AG09309 (cell line): Measurements from ENCODE around the gene KRT86.

Experiments
- DNase-seq: peaks from one replicate; pipeline ENCODE4 v3.0.0-alpha.2; 2010; ENCODE audit warnings: low read depth
- H3K4me3 ChIP-seq: 2 replicates; pipeline ENCODE4 v1.5.1; 2011; ENCODE audit warnings: mild to moderate bottlenecking, low read depth, low read length, moderate library complexity; ENCODE audit not compliant: control insufficient read depth
- TF ChIP-seq, protein P1 (sequence below): IDR thresholded peaks from 2 replicates; pipeline ENCODE4 v1.5.1; 2011; ENCODE audit warnings: mild to moderate bottlenecking, low read depth, low read length, inconsistent platforms; ENCODE audit not compliant: insufficient read depth, control insufficient read depth; ENCODE audit errors: missing control alignments

Gene KRT86

DNA sequence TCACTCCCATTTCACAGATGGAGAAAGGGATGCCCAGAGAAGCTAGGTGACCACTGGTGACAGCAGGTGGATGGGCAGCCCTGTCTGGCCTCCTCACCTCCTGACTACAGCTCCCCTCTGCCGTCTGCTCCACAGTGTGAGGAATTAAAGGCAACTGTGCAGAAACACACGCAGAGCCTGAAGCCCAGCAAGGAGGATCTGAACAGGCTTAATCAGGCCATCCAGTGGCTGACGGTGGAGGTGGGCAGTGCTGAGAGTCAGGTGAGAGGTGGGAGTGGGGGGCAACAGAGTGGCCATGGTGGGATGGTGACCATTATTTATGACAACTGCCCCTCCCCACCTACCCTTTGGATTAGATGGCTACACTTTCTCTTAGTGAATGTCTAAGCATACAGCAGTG, 1.2 kb downstream of the KRT86 start:
- H3K4me3 ChIP-seq: no peak overlapping the region
- TF ChIP-seq, protein P1, sequence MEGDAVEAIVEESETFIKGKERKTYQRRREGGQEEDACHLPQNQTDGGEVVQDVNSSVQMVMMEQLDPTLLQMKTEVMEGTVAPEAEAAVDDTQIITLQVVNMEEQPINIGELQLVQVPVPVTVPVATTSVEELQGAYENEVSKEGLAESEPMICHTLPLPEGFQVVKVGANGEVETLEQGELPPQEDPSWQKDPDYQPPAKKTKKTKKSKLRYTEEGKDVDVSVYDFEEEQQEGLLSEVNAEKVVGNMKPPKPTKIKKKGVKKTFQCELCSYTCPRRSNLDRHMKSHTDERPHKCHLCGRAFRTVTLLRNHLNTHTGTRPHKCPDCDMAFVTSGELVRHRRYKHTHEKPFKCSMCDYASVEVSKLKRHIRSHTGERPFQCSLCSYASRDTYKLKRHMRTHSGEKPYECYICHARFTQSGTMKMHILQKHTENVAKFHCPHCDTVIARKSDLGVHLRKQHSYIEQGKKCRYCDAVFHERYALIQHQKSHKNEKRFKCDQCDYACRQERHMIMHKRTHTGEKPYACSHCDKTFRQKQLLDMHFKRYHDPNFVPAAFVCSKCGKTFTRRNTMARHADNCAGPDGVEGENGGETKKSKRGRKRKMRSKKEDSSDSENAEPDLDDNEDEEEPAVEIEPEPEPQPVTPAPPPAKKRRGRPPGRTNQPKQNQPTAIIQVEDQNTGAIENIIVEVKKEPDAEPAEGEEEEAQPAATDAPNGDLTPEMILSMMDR: no peak
- DNase-seq: no peak

DNA sequence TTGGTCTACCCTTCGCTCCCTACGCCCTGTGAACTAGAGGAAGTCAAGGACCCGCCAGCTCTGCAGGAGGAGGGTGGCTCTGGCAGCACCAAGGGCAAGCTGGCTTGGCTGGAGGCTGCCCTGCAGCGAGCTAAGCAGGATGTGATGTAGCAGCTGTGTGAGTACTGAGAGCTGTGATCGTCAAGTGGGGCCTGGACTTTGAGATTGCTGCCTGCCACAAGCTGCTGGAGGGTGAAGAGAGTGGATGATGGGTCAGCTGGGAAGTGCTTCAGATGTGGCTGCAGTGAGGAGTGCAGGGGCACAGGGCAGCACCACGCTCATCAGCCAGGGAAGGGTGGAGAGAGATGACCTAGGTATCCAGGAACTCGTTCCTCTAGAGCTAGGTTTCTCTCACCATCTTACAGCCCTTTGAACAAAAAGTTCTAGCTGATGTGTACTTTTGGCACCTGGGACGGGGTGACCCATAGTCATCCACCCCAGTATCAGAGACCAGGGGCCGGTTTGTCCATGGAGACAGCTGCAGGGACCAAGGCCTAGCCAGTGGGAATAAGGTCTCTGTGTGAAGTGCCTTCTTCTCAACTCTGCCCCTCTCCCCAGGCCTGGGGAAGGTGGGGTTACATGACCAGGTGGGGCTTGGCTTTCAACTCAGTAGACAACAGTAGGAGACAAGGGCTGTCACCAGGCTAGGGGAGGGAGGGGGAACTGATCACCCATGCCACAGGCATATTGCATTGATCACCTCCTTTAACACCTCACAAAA, 3.2 kb downstream of the KRT86 start:
- TF ChIP-seq, protein P1: no peak
- DNase-seq: no peak
- no peak overlapping the region for H3K4me3 ChIP-seq

DNA sequence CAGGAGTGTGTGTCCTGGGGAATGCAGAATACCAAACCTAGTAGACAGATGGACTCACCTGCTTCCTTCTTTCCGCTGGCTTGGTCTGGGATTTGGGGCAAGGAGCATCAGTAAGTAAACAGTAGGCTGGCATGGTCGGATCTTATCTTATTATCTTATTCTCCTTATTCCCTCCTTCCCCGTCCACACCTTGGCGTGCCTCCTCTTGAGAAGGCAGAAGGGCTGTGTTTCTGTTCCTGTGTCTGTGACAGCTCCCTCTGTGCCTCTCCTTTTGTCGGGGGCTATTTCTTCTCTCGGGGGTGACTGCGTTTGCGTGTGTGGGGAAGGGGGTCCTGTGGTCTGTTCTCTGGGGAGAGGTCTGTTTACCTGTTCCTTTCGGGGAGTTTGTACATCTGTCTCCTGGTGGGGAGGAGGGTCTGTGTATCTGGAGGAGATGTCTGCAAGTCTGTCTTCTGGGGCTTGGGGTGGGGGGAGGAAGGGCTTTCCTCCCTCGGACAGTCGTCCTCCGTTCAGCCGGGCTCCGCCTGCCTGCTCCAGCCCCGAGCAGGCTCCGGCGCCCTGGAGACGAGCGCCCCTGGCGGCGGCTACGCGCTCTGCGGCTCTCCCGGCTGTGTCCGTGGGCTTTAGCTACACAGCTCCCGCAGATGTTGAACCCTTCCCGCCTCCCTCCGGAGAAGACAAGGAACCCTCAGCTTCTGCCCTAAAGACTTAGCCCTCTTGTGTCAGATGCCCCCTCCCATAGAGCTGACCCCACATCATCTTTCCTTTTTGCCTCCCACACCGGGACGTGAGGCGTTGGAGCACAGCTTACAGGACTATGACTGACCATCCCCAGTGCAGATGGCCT, 4.4 kb downstream of the KRT86 start:
- no peak for DNase-seq

DNA sequence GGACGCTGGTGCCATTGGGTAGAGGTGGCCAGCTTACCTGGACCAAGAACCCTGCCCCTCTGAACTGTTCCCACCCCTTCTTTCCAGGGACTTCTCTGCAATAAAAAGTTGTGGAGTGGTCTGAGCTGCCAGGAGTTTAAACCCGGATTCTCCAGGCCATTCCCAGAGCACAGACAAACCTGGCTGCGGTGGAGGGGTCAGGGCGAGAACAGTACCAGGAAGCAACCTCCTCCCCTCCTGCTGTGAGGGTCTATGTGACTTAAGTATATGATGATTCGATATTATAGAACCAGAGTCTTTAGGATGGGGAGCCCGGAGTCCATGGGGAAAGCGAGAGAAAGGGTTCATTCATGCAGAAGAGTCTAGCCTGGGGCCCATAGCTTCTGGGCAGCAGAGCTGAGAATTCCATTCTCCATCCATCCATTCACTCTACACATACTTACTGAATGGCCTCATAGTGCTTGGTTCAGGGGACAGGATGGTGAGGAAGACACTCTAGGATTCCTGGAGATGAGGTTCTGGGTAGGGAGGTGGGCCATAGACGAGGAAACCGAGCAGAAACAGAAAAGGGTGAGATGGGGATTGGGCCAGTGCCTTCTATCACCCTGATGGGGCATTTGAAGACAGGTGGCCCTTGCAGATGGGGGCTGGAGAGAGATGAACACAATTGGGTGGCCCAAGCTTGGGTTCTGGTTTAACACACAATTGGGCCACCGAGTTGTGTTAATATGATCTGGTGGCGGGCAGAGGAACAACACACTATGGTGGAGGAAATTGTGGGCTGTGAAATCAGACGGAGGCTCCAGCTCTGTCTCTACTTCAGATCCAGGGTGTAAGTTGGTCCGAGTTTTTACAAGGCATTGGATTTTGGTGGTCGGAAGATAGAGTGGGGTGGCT, 5.2 kb downstream of the KRT86 start:
- no peak for DNase-seq
- H3K4me3 ChIP-seq: no peak overlapping the region
- TF ChIP-seq, protein P1: no peak

More for the DNA sequence above, 4.4 kb downstream of the KRT86 start:
- H3K4me3 ChIP-seq: no peak overlapping the region
- TF ChIP-seq, protein P1: peak; percentile 89

DNA sequence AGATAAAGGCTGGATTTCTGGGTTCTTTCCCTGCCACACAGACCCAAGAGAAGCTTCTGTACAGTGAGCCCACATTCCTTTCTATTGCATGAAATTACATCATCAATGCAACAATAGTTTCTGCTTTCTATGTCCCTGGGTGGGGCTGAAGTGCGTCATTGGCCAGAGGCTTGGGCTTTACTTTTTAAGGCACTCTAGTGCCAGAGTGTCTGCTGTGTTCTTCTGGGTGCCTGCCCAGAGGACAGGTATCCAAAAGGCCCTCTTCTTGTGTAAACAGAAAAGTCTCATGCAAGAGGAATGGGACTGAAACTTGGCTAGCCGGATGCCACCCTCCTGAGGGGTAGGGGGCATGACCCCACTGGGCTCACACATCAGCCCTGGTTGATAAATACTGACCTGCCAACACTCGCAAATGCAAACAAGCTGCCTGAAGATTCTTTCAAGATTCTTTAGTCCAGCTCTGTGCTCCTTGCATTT, 5.9 kb downstream of the KRT86 start:
- H3K4me3 ChIP-seq: no peak overlapping the region
- peak; percentile 95 for DNase-seq
- TF ChIP-seq, protein P1: no peak
